Measurements from ENCODE around the gene CALN1.

GRCh38 chr7:72268090-72268489, 144.0 kb downstream of the CALN1 start:
- TF ChIP-seq CTCF (IDR thresholded peaks at IDR 0.05) (no peak), POLR2A (IDR thresholded peaks at IDR 0.05) (no peak)
